Glomerular endothelial cell (primary cell): ENCODE results near the gene HADHB. TPM values are rescaled to one million over a fixed set of nuclear protein-coding genes. Genes with fewer than 3 reads are reported as not detected.
"Not testable (repeated sequence)": the region's sequence is repeated elsewhere in the genome, so short reads cannot be mapped to it uniquely, and the experiment has no call there.

Source experiments
- DNase-seq: peaks from one replicate; pipeline ENCODE4 v3.0.0-alpha.2; 2011; ENCODE audit warnings: low read depth, low spot score; ENCODE audit errors: extremely low read depth
- total RNA-seq: library from RNA; depleted of rRNA; stranded (reverse); fragments of >200 nt; gene quantifications from 2 replicates; pipeline ENCODE4 v1.2.3, GENCODE V29; 2015

The HADHB gene
- total RNA-seq, 1 donor from 2014 or later, result 110 TPM

DNA sequence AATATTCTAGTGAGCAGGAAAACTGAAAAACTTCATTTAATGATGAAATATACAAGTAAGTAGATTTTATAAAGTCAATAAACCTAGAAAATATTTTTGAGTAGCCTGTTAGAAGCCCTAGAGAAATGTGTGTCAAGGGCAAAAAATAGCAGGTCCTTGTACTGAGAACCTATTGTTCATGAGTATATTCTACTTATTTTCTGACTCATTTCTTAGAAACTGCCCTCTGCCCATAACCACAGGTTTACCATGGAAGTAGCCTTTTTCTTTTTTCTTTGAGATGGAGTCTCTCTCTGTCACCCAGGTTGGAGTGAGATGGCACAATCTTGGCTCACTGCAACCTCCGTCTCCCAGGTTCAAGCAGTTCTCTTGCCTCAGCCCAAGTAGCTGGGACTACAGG lies 81.8 kb downstream of the HADHB start:
- no peak for DNase-seq

DNA sequence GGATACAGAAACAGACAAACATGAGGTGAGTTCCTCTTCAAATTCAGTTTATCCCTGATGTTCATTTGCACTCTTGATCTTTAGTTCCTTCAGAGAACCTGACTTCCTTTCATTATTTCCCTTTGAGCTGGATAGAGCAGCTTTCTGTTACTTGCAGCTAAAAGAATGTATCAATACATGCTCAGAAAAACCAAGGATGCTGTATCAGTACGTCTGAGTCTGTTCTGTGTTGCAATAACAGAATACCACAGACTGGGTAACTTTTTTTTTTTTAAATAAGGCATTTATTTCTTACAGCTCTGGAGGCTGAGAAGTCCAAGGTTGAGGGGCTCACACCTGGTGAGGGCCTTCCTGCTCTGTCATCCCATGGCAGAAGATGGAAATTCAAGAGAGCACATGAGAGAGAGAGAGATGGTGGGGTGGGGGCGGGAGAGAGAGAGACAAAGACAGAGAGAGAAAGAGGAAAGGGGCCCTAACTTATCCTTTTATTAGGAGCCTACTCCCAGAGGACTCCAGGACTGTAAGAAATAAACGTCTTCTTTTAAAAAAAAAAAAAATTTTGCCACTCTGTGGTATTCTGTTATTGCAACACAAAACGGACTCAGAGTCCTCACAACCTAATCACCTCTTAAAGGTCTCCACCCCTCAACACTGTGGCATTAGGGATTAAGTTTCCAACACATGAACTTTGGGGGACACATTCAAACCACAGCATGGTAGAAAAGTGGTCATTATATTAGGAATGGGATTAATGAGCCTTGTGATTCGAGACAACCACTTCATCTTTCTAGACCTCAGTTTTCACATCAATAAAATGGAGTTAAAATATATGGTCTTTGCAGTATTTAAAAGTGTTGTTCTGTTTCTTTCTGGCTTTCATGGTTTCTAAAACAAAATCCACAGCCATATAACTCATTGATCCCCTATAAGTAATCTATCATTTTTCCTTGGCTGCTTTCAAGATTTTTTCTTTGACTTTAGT lies 82.8 kb downstream of the HADHB start:
- DNase-seq, result no peak

DNA sequence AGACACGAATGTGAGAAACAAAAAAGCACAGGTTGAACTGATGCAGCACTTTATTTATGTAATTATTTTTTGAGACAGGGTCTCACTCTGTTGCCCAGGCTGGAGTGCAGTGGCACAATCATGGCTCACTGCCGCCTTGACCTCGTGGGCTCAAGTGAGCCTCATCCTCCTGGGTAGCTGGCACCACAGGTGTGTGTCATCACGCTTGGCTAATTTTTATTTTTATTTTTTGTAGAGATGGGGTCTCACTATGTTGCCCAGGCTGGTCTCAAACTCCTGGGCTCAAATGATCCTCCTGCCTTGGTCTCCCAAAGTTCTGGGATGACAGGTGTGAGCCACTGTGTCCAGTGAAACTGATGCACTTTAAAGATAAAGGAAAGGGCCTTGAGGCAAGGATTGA lies 84.3 kb downstream of the HADHB start:
- not testable (repeated sequence) for DNase-seq

DNA sequence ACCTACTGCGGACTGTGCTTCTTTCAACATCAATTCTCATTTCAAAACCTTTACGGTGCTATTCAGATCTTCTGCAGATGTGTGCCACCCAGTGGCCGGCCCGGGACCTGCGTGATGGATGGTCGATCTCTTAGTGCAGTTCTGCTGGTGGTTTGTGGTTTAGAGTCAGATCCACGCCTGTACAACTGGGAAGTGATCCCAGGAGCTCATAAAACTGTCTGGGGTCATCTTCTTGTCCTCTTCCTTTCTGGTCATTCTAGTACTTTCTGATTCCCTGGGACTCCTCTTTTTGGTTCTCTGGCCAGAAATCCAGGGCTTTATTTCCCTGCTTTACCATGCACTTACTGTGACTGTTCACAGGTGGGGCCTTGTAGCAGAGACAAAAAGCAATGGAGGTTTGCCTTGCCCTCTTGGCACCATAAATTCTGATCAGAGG lies 85.4 kb downstream of the HADHB start:
- DNase-seq, result no peak

DNA sequence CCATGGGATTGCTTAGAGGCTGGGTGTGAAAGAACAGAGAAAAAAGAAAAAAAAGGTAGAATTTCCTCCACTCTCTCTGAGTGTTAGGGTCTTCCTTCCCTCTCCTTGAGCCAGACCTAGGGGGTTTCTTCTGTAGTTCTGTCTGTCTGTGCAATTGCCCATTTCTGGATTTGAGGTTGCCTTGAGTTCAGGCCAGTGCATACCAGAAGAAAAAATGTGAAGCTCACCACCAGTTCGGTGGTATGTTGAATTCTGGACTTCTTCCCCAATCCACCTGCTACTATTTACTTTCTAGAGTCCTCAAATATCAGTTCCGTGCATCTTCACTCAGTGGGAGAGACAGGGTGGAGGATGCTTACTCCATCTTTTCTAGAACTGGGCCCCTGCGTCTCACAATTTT lies 85.9 kb downstream of the HADHB start:
- no peak for DNase-seq

DNA sequence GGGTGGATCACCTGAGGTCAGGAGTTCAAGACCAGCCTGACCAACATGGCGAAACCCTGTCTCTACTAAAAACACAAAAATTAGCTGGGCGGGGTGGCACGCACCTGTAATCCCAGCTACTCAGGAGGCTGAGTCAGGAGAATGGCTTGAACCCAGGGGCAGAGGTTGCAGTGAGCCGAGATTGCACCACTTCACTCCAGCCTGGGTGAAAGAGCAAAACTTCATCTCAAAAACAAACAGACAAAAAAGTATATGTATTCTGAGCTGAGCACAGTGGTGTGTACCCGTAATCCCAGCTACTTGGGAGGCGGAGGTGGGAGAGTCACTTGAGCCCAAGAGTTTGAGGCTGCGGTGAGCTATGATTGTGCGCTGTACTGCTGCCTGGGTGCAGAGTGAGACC lies 86.6 kb downstream of the HADHB start:
- not testable (repeated sequence) for DNase-seq

DNA sequence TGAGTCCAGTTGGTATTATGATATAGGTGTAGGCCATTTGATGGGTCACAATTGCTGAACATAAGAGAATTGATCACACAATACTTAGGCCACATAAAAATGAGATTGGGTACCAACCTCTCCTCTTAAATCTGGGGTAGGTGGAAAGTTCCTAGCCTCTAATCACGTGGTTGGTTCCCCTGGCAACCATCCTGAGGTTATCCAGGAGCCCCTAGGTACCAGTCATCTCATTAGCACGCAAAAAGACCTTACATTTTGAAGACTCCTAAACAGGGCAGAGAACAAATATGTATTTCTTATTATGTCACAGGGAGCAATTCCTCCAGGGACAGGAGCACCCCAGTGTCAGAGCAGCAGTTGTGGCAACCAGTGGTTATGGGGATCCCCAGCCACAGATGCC lies 88.6 kb downstream of the HADHB start:
- no peak for DNase-seq

DNA sequence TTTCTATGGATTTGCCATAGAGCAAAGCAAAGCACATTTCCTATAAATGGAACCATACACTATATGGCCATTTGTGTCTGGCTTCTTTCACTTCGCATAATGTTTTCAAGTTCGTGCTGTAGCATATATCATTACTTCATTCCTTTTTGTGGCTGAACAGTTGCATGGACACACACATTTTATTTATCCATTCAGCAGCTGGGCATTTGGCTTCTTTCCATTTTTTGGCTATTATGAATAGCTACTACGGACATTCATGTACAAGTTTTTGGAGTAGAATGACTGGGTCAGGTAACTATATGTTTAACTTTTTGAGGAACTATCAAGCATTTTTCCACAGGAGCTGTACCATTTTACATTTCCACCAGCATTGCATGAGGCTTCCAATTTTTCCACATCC lies 90.5 kb downstream of the HADHB start:
- DNase-seq, result no peak

DNA sequence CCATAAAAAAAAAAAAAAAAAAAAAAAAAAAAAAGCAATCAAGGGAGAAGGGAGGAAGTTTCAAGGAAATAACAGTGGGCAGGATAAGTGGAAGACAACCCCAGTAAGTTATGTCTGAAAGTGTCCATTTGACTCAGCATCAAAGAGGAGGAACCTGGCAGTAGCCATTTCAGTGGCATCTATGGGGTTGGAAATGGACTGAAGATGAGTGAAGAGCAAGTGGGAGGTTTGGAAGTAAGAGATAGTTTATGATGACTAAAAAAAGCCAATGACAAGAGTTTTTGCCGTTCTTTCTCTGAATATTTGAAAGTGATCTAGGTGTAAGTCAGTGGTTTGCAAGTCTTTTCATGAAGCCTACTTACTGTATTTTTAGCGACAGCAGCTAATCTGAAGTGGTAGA lies 92.0 kb downstream of the HADHB start:
- DNase-seq, result no peak

DNA sequence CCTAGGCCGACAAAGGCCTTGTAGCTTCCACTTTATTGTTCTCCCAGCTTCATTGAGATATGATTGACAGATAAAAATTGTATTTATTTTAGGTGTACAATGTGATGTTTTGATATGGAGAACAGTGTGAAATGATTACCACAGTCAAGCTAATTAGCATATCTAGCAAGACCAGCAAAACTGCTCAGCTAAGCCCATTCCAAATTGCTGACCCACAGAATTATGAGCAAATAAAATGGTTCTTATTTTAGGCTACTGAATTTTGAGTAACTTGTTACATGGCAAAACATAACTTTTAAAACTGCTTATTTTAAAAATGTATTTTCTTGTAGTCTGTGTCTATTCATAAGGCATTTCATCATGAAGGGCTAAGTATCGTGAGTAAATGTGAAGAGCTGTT lies 92.6 kb downstream of the HADHB start:
- no peak for DNase-seq

Other genes starting within 250 kb of the HADHB start
- gene RAB10, start 210.9 kb upstream of the HADHB start, total RNA-seq, result 125 and 180 TPM in 2 replicates
- 3.4 and 4.6 TPM in 2 replicates for gene GAREM2, start 71.9 kb upstream of the HADHB start, total RNA-seq
- gene HADHA, start 307 bp upstream of the HADHB start, total RNA-seq, result 144 and 152 TPM in 2 replicates
- 11.7 and 12.5 TPM in 2 replicates for gene SELENOI, start 101.2 kb downstream of the HADHB start, total RNA-seq
- gene ADGRF3, start 101.8 kb downstream of the HADHB start, total RNA-seq, result 0.06 and 0.58 TPM in 2 replicates
- gene DRC1, start 157.0 kb downstream of the HADHB start, total RNA-seq, result not detected in 2 replicates
- gene OTOF, start 233.2 kb downstream of the HADHB start, total RNA-seq, result 0.18 TPM in 1 of 2 replicates, not detected in the other